Activated naive CD8-positive, alpha-beta T cell treated with anti-CD3 and anti-CD28 coated beads, Interleukin-2, amount 50 U/mL, for 24 hours (primary cell): ENCODE results near the gene OPA1.
"Not testable (repeated sequence)": the region's sequence is repeated elsewhere in the genome, so short reads cannot be mapped to it uniquely, and the experiment has no call there.

Source experiments
- ATAC-seq: fragments of 150-1000 bp; cut with Tn5 transposase; one replicate; pipeline ENCODE4 v1.10.0; 2021
- DNase-seq: peaks from one replicate; pipeline ENCODE4 v3.0.0; 2021
- H3K27ac Mint-ChIP-seq: one replicate; pipeline ENCODE4 v1.8.0; 2021; ENCODE audit warnings: mild to moderate bottlenecking, mixed read lengths
- H3K27me3 Mint-ChIP-seq: one replicate; pipeline ENCODE4 v1.8.0; 2021; ENCODE audit warnings: mixed read lengths
- H3K36me3 Mint-ChIP-seq: one replicate; pipeline ENCODE4 v1.8.0; 2021; ENCODE audit warnings: low read depth, mixed read lengths
- H3K4me1 Mint-ChIP-seq: one replicate; pipeline ENCODE4 v1.8.0; 2021; ENCODE audit warnings: mixed read lengths
- H3K4me3 Mint-ChIP-seq: one replicate; pipeline ENCODE4 v1.8.0; 2021; ENCODE audit warnings: mild to moderate bottlenecking, moderate library complexity, mixed read lengths
- H3K9me3 Mint-ChIP-seq: one replicate; pipeline ENCODE4 v1.8.0; 2021; ENCODE audit warnings: mixed read lengths

OPA1 gene

GRCh38 chr3:193606892-193607291 lies 13.9 kb downstream of the OPA1 start:
- peaks cover 24% of the 10 kb centered on the region for H3K4me1 Mint-ChIP-seq
- H3K27ac Mint-ChIP-seq, DNase-seq, ATAC-seq, H3K9me3 Mint-ChIP-seq, H3K27me3 Mint-ChIP-seq, H3K4me3 Mint-ChIP-seq: not testable (repeated sequence)
- peaks cover 47% of the 10 kb centered on the region for H3K36me3 Mint-ChIP-seq

GRCh38 chr3:193610516-193610915 lies 17.5 kb downstream of the OPA1 start:
- H3K4me3 Mint-ChIP-seq, H3K27me3 Mint-ChIP-seq, DNase-seq, H3K9me3 Mint-ChIP-seq, ATAC-seq, H3K27ac Mint-ChIP-seq: not testable (repeated sequence)
- Mint-ChIP-seq H3K4me1 (peaks cover 46% of the 10 kb centered on the region), H3K36me3 (peaks cover 71% of the 10 kb centered on the region)

GRCh38 chr3:193614430-193614829 lies 21.4 kb downstream of the OPA1 start:
- DNase-seq (no peak), ATAC-seq (peak; percentile 81)
- Mint-ChIP-seq H3K36me3 (peaks cover 78% of the 10 kb centered on the region), H3K4me3 (no peak overlapping the region), H3K9me3 (peaks cover 8% of the 10 kb centered on the region), H3K27me3 (no peaks in the 10 kb centered on the region), H3K27ac (peak overlapping the region; percentile 53), H3K4me1 (peaks cover 30% of the 10 kb centered on the region)

- Mint-ChIP-seq H3K4me3 (no peak overlapping the region), H3K4me1 (peaks cover 30% of the 10 kb centered on the region), H3K27ac (no peak overlapping the region), H3K36me3 (peaks cover 67% of the 10 kb centered on the region), H3K9me3 (no peaks in the 10 kb centered on the region), H3K27me3 (no peaks in the 10 kb centered on the region)
- no peak for ATAC-seq
- no peak for DNase-seq
These were observed 24.6 kb downstream of the OPA1 start for GRCh38 chr3:193617628-193618027.

GRCh38 chr3:193620057-193620456 lies 27.0 kb downstream of the OPA1 start:
- ATAC-seq: no peak
- peak overlapping the region; percentile 43 for H3K27ac Mint-ChIP-seq

GRCh38 chr3:193620650-193621049 lies 27.6 kb downstream of the OPA1 start:
- Mint-ChIP-seq H3K4me3 (no peak overlapping the region), H3K27ac (no peak overlapping the region), H3K9me3 (no peaks in the 10 kb centered on the region), H3K36me3 (peaks cover 47% of the 10 kb centered on the region), H3K27me3 (no peaks in the 10 kb centered on the region), H3K4me1 (peaks cover 8% of the 10 kb centered on the region)
- ATAC-seq: peak; percentile 59
- no peak for DNase-seq

More at GRCh38 chr3:193620057-193620456, 27.0 kb downstream of the OPA1 start:
- Mint-ChIP-seq H3K27me3 (no peaks in the 10 kb centered on the region), H3K4me3 (no peak overlapping the region), H3K36me3 (peaks cover 51% of the 10 kb centered on the region), H3K4me1 (peaks cover 8% of the 10 kb centered on the region), H3K9me3 (no peaks in the 10 kb centered on the region)
- no peak for DNase-seq

- peaks cover 8% of the 10 kb centered on the region for H3K4me1 Mint-ChIP-seq
- DNase-seq: no peak
- H3K4me3 Mint-ChIP-seq: no peak overlapping the region
- no peaks in the 10 kb centered on the region for H3K27me3 Mint-ChIP-seq
- ATAC-seq: no peak
- no peaks in the 10 kb centered on the region for H3K9me3 Mint-ChIP-seq
- H3K27ac Mint-ChIP-seq: no peak overlapping the region
- peaks cover 48% of the 10 kb centered on the region for H3K36me3 Mint-ChIP-seq
These were observed 28.1 kb downstream of the OPA1 start for GRCh38 chr3:193621127-193621526.

GRCh38 chr3:193630005-193630404 lies 37.0 kb downstream of the OPA1 start:
- Mint-ChIP-seq H3K27me3 (no peaks in the 10 kb centered on the region), H3K9me3 (no peaks in the 10 kb centered on the region), H3K4me1 (no peaks in the 10 kb centered on the region), H3K4me3 (no peak overlapping the region), H3K36me3 (peaks cover 34% of the 10 kb centered on the region), H3K27ac (no peak overlapping the region)
- ATAC-seq: no peak
- DNase-seq: no peak

GRCh38 chr3:193637831-193638230 lies 44.8 kb downstream of the OPA1 start:
- H3K27ac Mint-ChIP-seq: no peak overlapping the region
- no peaks in the 10 kb centered on the region for H3K27me3 Mint-ChIP-seq
- H3K4me1 Mint-ChIP-seq: no peaks in the 10 kb centered on the region
- no peaks in the 10 kb centered on the region for H3K9me3 Mint-ChIP-seq
- DNase-seq (no peak), ATAC-seq (no peak)
- H3K4me3 Mint-ChIP-seq: no peak overlapping the region
- H3K36me3 Mint-ChIP-seq: peaks cover 25% of the 10 kb centered on the region

GRCh38 chr3:193638833-193639232 lies 45.8 kb downstream of the OPA1 start:
- H3K4me1 Mint-ChIP-seq: no peaks in the 10 kb centered on the region
- ATAC-seq: no peak
- no peaks in the 10 kb centered on the region for H3K27me3 Mint-ChIP-seq
- H3K4me3 Mint-ChIP-seq: no peak overlapping the region
- DNase-seq: no peak
- H3K36me3 Mint-ChIP-seq: peaks cover 31% of the 10 kb centered on the region
- no peaks in the 10 kb centered on the region for H3K9me3 Mint-ChIP-seq
- H3K27ac Mint-ChIP-seq: no peak overlapping the region

GRCh38 chr3:193640165-193640715 lies 47.2 kb downstream of the OPA1 start:
- no peak overlapping the region for H3K27ac Mint-ChIP-seq
- peaks cover 32% of the 10 kb centered on the region for H3K36me3 Mint-ChIP-seq
- ATAC-seq: no peak
- H3K9me3 Mint-ChIP-seq: no peaks in the 10 kb centered on the region
- H3K4me3 Mint-ChIP-seq: no peak overlapping the region
- H3K4me1 Mint-ChIP-seq: no peaks in the 10 kb centered on the region
- DNase-seq: no peak
- no peaks in the 10 kb centered on the region for H3K27me3 Mint-ChIP-seq

GRCh38 chr3:193640728-193641439 lies 47.9 kb downstream of the OPA1 start:
- no peaks in the 10 kb centered on the region for H3K27me3 Mint-ChIP-seq
- H3K27ac Mint-ChIP-seq: no peak overlapping the region
- DNase-seq (no peak), ATAC-seq (no peak)
- peaks cover 30% of the 10 kb centered on the region for H3K36me3 Mint-ChIP-seq
- no peak overlapping the region for H3K4me3 Mint-ChIP-seq
- no peaks in the 10 kb centered on the region for H3K9me3 Mint-ChIP-seq
- no peaks in the 10 kb centered on the region for H3K4me1 Mint-ChIP-seq

GRCh38 chr3:193641440-193641775 lies 48.4 kb downstream of the OPA1 start:
- peaks cover 31% of the 10 kb centered on the region for H3K36me3 Mint-ChIP-seq
- H3K4me1 Mint-ChIP-seq: no peaks in the 10 kb centered on the region
- H3K27me3 Mint-ChIP-seq: no peaks in the 10 kb centered on the region
- H3K27ac Mint-ChIP-seq: no peak overlapping the region
- ATAC-seq (no peak), DNase-seq (no peak)
- no peak overlapping the region for H3K4me3 Mint-ChIP-seq
- no peaks in the 10 kb centered on the region for H3K9me3 Mint-ChIP-seq

- Mint-ChIP-seq H3K27me3 (no peaks in the 10 kb centered on the region), H3K4me1 (no peaks in the 10 kb centered on the region), H3K36me3 (peaks cover 48% of the 10 kb centered on the region), H3K4me3 (no peak overlapping the region), H3K27ac (no peak overlapping the region), H3K9me3 (no peaks in the 10 kb centered on the region)
- no peak for DNase-seq
- no peak for ATAC-seq
These were observed 52.8 kb downstream of the OPA1 start for GRCh38 chr3:193645806-193646205.

- Mint-ChIP-seq H3K9me3 (no peaks in the 10 kb centered on the region), H3K36me3 (peaks cover 43% of the 10 kb centered on the region), H3K27me3 (no peaks in the 10 kb centered on the region), H3K4me1 (no peaks in the 10 kb centered on the region), H3K27ac (no peak overlapping the region), H3K4me3 (no peak overlapping the region)
- ATAC-seq (no peak), DNase-seq (no peak)
These were observed 55.6 kb downstream of the OPA1 start for GRCh38 chr3:193648542-193649076.
